Measurements from ENCODE around the gene WDR81.

GRCh38 chr17:1765576-1765975, 41.1 kb downstream of the WDR81 start:
- TF ChIP-seq CTCF (IDR thresholded peaks at IDR 0.05) (no peak), POLR2A (IDR thresholded peaks at IDR 0.05) (no peak)
